Transverse colon (tissue), 4 donors: ENCODE measurements around the gene SPEM1. TPM values are rescaled to one million over a fixed set of nuclear protein-coding genes. Genes with fewer than 3 reads are reported as not detected.
A peak's percentile ranks its signal among the peaks of the same experiment; 100 is the strongest.

Experiments used
- DNase-seq: peaks from one replicate; pipeline ENCODE4 v3.0.0-alpha.2; 2019
- H3K27ac ChIP-seq, 4 donors: fragments of 200-600 bp; sonication (generic); 2 replicates each; pipeline ENCODE4 v1.5.1; 2016 to 2018; ENCODE audit warnings: inconsistent platforms in 4 of 4
- H3K27me3 ChIP-seq: fragments of 200-600 bp; sonication (generic); 2 replicates; pipeline ENCODE4 v1.5.1; 2017; ENCODE audit warnings: inconsistent platforms
- H3K36me3 ChIP-seq, 4 donors: fragments of 200-600 bp; sonication (generic); 2 replicates each; pipeline ENCODE4 v1.5.1; 2017 to 2019; ENCODE audit warnings: inconsistent platforms in 4 of 4
- H3K4me1 ChIP-seq, 4 donors: fragments of 200-600 bp; sonication (generic); 2 replicates each; pipeline ENCODE4 v1.5.1; 2017 to 2020; ENCODE audit warnings: inconsistent platforms in 4 of 4
- H3K4me3 ChIP-seq, 4 donors: fragments of 200-600 bp; sonication (generic); 1 replicate in 1 of 4; 2 replicates in 3 of 4; pipeline versions ENCODE4 v1.5.1 to v1.6.1; 2017 to 2019; ENCODE audit warnings: inconsistent platforms in 4 of 4
- H3K9me3 ChIP-seq, 2 donors: fragments of 200-600 bp; sonication (generic); 2 replicates each; pipeline ENCODE4 v1.5.1; 2017 to 2019; ENCODE audit warnings: inconsistent platforms in 2 of 2
- CTCF ChIP-seq, 5 experiments: fragments of 200-600 bp in 3 of 5; fragments of 450-650 bp in 2 of 5; sonication (generic) in 3 of 5; IDR thresholded peaks; 1 replicate in 2 of 5; 2 replicates in 3 of 5; pipeline ENCODE4 v1.5.1; 2016 to 2017; ENCODE audit warnings: antibody characterized with exemption in 5 of 5, inconsistent platforms in 3 of 5, mild to moderate bottlenecking in 2 of 5, moderate library complexity in 1 of 5
- EP300 ChIP-seq: sonication (generic); formaldehyde crosslinking; IDR thresholded peaks from one replicate; pipeline ENCODE4 v1.6.1; 2017; ENCODE audit warnings: antibody characterized with exemption, low read depth
- POLR2A ChIP-seq: fragments of 450-650 bp; IDR thresholded peaks from one replicate; pipeline ENCODE4 v1.6.1; 2016; ENCODE audit warnings: antibody characterized with exemption, mild to moderate bottlenecking, moderate library complexity
- POLR2AphosphoS5 ChIP-seq, 3 donors: sonication (generic); formaldehyde crosslinking; IDR thresholded peaks; one replicate each; pipeline ENCODE4 v1.6.1; 2016; ENCODE audit warnings: antibody characterized with exemption in 3 of 3
- WGBS, 2 donors: methylation state at CpG; one replicate each; pipeline ENCODE4 v1.1.5; 2018; ENCODE audit warnings: low coverage in 1 of 2; 5-methylcytosine and 5-hydroxymethylcytosine counted together
- in situ Hi-C, 4 donors: fragments of 200-750 bp; cut with MboI; loops; one replicate each; pipeline versions ENCODE4 v1.15.0 to v1.15.1; 2017; ENCODE audit warnings: low sequenced_read_pairs in 3 of 4, low pct_ligation_motif_present in 1 of 4, low pct_unique_long_range_greater_than_20kb in 1 of 4
- intact Hi-C: fragments of 100-400 bp; cut with DNase I; formaldehyde crosslinking; loops from one replicate; pipeline ENCODE4 v1.15.1; 2023; ENCODE audit warnings: low total_unique reads
- total RNA-seq, 4 donors: library from RNA; depleted of rRNA; stranded (reverse); fragments of >200 nt; gene quantifications; one replicate each; pipeline ENCODE4 v1.1.0, GENCODE V29; 2016

Gene SPEM1
- total RNA-seq, 4 donors from 2014 or later = not detected

DNA sequence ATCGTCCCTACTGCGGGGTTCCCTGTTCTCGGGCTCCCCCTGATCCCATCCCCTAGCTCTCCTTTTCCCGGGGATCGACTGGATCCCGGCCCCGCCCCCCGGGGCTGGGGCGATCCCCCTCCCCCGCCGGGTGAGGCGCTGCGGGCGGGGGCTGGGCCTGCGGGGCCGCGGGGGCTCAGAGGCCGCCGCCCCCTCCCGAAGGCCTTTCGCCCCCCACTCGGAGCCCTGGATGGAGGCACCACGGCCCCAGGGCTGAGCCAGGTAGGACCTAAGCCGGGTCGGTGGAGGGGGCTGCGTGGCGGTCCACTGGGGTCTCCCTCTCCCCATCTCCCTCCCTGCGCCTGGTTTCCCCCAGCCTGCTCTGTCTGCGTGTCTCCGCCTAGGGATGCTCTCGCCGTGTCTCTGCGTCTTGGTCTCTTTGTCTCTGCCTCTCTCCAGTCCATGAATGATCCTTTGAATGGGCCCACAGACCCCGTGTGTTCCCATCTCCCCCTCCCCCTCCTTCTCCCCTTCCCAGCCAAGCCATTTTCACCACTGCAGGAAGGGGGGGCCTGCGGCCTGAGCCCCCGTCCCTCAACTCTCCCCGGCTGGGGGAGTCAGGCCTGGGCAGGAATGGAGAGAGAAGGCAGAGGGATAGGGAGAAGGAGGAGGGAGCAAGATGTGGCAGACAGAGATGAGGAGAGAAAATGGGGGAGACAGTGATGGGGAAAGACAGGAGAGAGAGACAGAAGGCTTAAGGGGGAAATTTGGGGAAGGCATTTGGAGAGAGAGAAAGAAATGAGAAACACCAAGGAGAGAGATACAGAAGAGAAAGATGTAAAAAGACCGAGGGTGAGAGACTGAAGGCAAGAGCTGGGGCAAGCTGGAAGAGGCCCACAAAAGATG, 14.5 kb upstream of the SPEM1 start:
- TF ChIP-seq POLR2AphosphoS5 (IDR thresholded peaks at IDR 0.05) (no peak), CTCF (IDR thresholded peaks at IDR 0.05) (no peak), POLR2A (no peak), EP300 (no peak)
- H3K27me3 ChIP-seq = peaks cover 17% of the 10 kb centered on the region
- in situ Hi-C loops (no loop called here), intact Hi-C loops (no loop called here)
- peaks cover 13 to 32% (median 22%) of the 10 kb centered on the region in 4 donors for H3K4me1 ChIP-seq
- H3K4me3 ChIP-seq = peak overlapping the region; percentile 47 to 84 (median 66)
- H3K36me3 ChIP-seq = no peaks in the 10 kb centered on the region
- no peaks in the 10 kb centered on the region for H3K9me3 ChIP-seq
- DNase-seq = no peak
- H3K27ac ChIP-seq = peak overlapping the region; percentile 86 to 98 (median 94)
- WGBS, 2 donors = 22 to 29% methylated on average over 2 to 18 of the region's 38 CpGs

DNA sequence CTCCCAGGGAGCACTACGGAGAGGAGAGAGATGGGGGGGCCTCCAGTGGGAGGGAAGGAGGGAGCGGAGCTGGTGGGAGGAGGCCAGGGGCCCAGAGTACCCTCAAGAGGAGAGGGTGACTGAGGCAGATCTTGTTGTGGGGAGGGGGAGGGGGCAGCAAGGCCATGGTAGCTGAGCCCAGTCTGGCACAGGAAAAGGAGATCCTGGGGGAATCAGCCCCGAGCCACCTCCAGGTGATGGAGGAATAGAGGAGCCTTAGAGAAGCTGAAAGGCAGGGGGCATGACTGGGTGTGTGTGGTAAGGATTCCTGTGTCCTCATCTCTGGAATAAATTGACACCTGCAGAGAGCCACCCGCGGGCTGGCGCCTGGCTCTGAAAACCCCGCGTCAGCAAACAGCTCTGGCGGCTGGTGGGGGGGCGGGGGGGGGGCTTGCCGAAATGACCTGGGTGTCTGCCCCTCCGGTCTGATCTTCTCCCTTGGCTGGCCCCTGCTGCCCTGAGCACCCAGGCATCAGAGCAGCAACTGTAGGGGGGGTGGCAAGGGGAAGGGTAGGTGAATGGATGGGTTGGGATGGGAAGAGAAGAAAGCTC, 13.8 kb upstream of the SPEM1 start:
- H3K4me1 ChIP-seq = peaks cover 13 to 32% (median 22%) of the 10 kb centered on the region in 4 donors
- no peaks in the 10 kb centered on the region for H3K9me3 ChIP-seq
- no peak for TF ChIP-seq CTCF (IDR thresholded peaks at IDR 0.05)
- no peak for TF ChIP-seq POLR2AphosphoS5 (IDR thresholded peaks at IDR 0.05)
- TF ChIP-seq POLR2A = no peak
- TF ChIP-seq EP300 = no peak
- H3K27ac ChIP-seq = peak overlapping the region in 2 of 4 donors; percentile 95 to 98
- peaks cover 17% of the 10 kb centered on the region for H3K27me3 ChIP-seq
- in situ Hi-C loops = no loop called here
- no peak overlapping the region for H3K4me3 ChIP-seq
- DNase-seq = no peak
- intact Hi-C loops = no loop called here
- H3K36me3 ChIP-seq = no peaks in the 10 kb centered on the region
- 35% methylated on average over 12 of the region's 12 CpGs; no CpG with 5 or more reads in 1 of the 2 donors for WGBS, 2 donors

DNA sequence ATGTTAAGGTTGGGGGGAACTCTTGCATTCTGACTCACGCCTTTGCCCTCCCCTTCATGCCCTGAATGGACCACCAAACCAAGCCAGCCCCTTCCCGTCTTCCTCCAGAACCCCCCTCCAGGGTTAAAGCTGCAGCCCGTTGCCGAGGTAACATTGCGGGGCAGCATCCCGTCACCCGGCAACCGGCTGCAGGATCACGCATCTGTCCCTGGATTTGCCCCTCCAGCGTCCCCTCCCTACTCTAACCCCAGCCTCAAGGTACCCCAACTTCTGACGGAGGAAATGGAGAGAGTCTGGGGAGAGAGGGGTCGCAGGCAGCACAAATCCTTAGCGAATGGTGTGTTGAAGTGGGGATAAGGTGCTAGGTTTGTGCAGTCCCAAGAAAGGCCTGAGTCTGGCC, 13.0 kb upstream of the SPEM1 start:
- no peak overlapping the region for H3K27ac ChIP-seq
- no peaks in the 10 kb centered on the region for H3K9me3 ChIP-seq
- TF ChIP-seq CTCF (IDR thresholded peaks at IDR 0.05) (no peak), EP300 (no peak), POLR2A (no peak), POLR2AphosphoS5 (IDR thresholded peaks at IDR 0.05) (no peak)
- H3K4me3 ChIP-seq = no peak overlapping the region
- H3K27me3 ChIP-seq = peaks cover 17% of the 10 kb centered on the region
- H3K4me1 ChIP-seq = peaks cover 11 to 29% (median 22%) of the 10 kb centered on the region in 4 donors
- in situ Hi-C loops (no loop called here), intact Hi-C loops (no loop called here)
- H3K36me3 ChIP-seq = no peaks in the 10 kb centered on the region
- DNase-seq = no peak
- WGBS, 2 donors = 91% methylated on average over 13 of the region's 13 CpGs; no CpG with 5 or more reads in 1 of the 2 donors

- WGBS, 2 donors = 53 to 72% methylated on average over 3 to 8 of the region's 12 CpGs
- in situ Hi-C loops (no loop called here), intact Hi-C loops (no loop called here)
- H3K9me3 ChIP-seq = no peaks in the 10 kb centered on the region
- H3K4me3 ChIP-seq = no peak within 1 kb of the TSS
- peaks cover 17% of the 10 kb centered on the region for H3K27me3 ChIP-seq
- DNase-seq = no peak
- peaks cover 5 to 23% (median 18%) of the 10 kb centered on the region in 4 donors for H3K4me1 ChIP-seq
- TF ChIP-seq CTCF (IDR thresholded peaks at IDR 0.05) (no peak), POLR2AphosphoS5 (IDR thresholded peaks at IDR 0.05) (no peak), EP300 (no peak), POLR2A (no peak)
- no peak within 1 kb of the TSS for H3K27ac ChIP-seq
- no peaks in the 10 kb centered on the region for H3K36me3 ChIP-seq
Observed at GRCh38 chr17:7407485-7408251, 12.5 kb upstream of the SPEM1 start, which contains the start of gene NLGN2. TSS of gene NLGN2 (plus strand) at chr17:7407845. CDS start at chr17:7408256, 411 bp downstream.
